C4-2B (cell line): ENCODE results near the gene SUGP2.

Experiments
- ZFX ChIP-seq: fragments of 450-650 bp; IDR thresholded peaks from 2 replicates; pipeline ENCODE4 v1.6.1; 2017
- TF ChIP-seq, protein P1 (sequence below): fragments of 450-650 bp; conservative IDR thresholded peaks from 2 replicates; pipeline ENCODE4 v1.5.1; 2017; ENCODE audit warnings: mild to moderate bottlenecking

DNA sequence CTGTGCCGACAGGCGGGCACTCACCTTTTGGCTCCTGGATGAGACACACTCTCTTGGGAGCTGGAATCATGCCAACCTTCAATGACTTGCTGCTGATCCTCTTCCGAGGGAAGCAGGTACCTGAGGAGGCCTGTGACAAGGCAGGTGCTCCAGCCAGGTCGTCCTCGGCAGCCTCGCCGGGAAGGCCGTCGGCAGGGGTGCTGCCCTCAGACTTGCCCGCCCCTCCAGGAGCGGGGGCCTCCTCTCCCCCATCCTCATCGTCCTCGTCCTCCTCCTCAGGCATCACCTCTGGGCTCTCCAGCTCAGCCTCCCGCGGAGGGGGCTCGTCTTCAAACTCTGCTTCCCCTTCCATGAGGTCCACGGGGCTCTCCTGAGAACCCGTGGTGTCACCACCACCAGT is 29.2 kb downstream of the SUGP2 start:
- TF ChIP-seq, protein P1, sequence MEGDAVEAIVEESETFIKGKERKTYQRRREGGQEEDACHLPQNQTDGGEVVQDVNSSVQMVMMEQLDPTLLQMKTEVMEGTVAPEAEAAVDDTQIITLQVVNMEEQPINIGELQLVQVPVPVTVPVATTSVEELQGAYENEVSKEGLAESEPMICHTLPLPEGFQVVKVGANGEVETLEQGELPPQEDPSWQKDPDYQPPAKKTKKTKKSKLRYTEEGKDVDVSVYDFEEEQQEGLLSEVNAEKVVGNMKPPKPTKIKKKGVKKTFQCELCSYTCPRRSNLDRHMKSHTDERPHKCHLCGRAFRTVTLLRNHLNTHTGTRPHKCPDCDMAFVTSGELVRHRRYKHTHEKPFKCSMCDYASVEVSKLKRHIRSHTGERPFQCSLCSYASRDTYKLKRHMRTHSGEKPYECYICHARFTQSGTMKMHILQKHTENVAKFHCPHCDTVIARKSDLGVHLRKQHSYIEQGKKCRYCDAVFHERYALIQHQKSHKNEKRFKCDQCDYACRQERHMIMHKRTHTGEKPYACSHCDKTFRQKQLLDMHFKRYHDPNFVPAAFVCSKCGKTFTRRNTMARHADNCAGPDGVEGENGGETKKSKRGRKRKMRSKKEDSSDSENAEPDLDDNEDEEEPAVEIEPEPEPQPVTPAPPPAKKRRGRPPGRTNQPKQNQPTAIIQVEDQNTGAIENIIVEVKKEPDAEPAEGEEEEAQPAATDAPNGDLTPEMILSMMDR: no peak
- no peak for TF ChIP-seq ZFX
